Measurements from ENCODE around the gene LAGE3. TPM values are rescaled to one million over a fixed set of nuclear protein-coding genes. Genes with fewer than 3 reads are reported as not detected.

Gene LAGE3
- total RNA-seq, 1 donor from 2014 or later, result 13.5 TPM

DNA sequence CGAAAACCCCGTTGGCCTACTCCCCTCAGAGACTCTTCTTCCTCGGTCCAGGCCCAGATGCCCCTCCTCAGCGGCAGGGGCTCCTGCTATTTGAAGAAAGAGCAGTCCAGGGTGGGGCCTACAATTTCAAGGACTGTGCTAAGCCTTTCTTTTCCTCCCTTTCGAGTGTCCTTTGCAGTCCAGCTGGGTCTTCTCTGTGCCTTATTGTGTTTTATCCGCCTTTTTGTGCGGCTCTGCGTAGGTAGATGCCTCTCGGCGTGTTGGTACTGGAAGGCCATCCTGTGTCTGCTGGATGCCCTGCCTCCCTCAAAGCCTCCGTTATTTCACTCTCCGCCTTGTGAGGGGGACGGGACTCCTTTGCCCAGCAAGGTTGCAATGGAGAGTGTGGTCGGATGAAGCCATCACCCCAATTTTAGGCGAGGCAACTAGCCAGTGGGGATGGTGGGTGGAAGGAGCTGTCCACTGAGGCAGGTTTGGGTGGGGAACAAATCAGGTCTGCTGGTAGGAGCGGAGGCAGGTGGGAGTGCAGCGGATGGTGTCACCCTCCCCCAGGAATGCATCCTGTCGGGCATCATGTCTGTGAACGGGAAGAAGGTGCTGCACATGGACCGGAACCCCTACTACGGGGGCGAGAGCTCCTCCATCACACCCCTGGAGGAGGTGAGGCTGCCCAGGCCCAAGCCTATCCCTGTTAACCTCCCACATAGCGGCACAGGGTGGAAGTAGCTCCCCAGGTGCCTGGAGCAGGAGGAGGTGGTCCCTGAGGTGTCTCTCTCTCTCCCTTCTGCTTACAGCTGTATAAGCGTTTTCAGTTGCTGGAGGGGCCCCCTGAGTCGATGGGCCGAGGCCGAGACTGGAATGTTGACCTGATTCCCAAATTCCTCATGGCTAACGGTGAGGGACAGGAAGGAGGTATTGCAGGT lies 40.8 kb downstream of the LAGE3 start:
- no peak for DNase-seq (ENCODE audit: low spot score in 2 of 2)

DNA sequence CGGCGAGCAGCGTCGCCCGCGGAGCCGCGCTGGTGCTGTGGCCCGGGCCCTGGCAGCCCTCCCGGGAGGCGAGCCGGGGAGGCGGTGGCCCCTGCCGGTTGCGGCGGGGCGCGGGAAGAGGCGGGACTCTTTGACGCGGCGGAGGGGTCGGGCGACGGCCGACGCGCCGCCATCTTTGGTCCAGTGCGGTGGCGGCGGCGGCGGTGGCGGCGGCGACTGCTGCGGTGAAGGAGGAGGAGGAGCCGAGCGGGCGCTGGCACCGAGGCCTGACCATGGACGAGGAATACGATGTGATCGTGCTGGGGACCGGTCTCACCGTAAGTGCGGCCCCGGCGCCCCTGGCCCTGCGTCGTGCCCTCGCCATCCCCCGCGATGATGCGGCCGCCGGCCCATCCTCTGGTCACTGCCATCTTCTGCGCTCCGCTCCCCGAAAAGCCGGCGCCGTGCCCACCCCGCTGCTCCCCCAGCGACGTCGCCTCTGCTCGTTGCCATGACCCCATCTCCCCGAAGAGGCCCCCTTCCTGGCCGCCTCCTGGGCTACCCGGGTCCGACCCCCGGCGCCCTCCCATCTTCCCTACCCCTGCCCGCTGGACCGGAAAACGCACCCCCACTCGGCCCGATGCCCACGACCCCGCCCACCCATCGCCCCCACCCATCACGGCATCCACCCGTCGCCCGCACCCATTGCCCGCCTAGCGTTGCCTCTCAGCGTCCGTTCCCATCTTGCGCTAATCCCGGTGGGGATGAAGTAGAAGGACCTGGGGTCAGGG lies 41.9 kb downstream of the LAGE3 start, which contains the start of gene GDI1:
TSS of gene GDI1 (plus strand) at position 172 of the 770 bp plus-strand sequence. CDS start at position 273, 101 bp downstream.
- DNase-seq (ENCODE audit: low spot score in 2 of 2) (peak; percentile 62 to 77), FAIRE-seq (no peak)

More for the DNA sequence above, 40.8 kb downstream of the LAGE3 start:
- FAIRE-seq, result no peak

DNA sequence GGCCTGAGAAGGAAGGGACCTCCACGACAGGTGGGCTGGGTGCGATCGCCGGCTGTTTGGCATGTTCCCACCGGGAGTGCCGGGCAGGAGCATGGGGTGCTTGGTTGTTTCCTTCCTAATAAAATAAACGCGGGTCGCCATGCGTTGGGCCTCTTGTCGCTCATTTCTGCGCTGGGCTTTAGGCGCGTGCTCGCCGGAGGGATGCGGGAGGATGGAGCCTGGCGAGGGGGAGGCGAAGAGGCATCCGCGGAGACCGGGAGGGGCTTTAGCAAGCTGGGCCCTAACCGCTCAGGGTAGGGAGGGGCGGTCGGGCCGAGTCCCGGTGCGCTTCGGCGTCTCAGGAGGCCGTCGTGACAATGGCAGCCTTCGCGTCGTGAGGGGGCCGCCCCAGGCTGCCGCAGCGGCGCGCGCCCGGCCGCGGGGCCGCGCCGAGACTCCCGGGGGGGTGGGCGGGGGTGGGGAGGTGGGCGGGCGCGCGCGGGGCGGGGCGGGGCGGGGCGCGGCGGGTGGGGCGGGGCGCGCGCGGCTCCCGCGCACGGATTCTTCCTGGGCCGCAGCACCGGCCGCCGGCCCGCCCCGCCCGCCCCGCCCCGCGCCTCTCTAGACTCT lies 42.6 kb downstream of the LAGE3 start:
- FAIRE-seq, result no peak

DNA sequence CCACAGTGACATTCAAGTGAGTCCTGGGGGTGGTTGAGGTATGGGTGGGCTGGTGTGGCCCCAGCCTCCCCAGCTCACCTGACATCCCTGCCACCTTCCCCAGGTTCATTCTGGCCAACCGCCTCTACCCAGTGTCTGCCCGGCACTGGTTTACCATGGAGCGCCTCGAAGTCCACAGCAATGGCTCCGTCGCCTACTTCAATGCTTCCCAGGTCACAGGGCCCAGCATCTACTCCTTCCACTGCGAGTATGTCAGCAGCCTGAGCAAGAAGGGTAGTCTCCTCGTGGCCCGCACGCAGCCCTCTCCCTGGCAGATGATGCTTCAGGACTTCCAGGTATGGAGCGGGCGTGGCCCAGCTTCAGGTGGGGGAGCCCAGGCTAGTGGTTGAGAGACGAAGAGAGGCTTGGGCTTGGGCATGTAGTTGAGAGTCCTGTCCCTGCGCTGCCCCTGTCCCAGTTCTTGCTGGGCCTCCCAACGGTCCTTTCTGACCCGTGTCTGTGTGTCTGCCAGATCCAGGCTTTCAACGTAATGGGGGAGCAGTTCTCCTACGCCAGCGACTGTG lies 43.8 kb downstream of the LAGE3 start:
- FAIRE-seq, result no peak
- no peak for DNase-seq (ENCODE audit: low spot score in 2 of 2)

More for the DNA sequence above, 42.6 kb downstream of the LAGE3 start:
- peak; percentile 78 to 85 for DNase-seq (ENCODE audit: low spot score in 2 of 2)

DNA sequence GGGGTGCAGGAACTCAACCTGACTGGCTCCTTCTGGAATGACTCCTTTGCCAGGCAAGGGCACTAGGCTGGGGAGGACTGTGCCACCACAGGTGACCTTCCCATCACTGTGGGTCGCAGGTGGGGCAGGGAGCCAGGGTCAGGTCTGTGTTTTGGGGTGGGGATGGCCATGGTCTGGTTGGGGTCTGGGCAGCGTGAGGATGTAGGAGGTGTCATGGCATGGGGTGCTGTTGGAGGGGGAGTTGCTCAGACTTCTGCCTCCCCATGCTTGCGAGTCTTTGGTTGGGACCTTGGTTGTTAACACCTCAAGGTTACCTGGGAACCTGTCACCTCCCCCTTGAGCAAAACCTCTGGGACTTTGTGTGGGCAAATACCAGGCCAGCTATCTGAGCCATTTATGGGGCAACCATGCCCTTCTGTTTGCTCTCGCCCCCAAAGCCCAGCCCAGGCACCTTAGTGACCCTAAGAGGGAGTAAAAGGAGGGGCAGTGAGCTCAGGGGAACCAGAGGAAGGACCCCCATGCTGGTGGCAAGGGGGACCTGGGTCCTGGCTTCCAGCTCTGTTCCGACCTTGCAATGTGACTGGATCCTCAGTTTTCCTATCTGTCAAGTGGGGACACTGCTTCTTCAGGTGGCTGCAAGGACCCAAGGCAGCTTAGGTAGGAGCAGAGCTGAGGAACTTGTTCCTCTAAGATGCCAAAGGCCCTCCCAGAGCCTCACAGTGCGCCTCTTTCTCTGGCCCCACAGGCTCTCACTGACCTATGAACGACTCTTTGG lies 44.5 kb downstream of the LAGE3 start:
- DNase-seq (ENCODE audit: low spot score in 2 of 2) (no peak), FAIRE-seq (no peak)

DNA sequence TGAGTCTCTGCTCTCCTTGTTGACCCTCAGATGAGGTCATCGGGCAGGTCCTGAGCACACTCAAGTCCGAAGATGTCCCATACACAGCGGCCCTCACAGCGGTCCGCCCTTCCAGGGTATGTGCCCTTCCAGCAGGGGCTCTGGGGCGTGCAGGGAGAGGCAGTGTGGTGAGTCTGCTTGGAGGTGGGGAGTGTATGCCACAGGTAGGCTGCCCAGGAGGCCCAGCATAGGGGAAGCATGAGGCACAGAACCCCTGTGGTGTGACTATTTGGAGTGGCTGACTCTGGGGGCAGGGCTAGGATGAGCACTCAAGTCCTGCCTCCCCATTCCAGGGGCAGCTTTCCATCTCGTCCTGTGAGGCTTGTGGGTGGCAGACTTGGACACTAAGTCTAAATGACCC lies 45.5 kb downstream of the LAGE3 start:
- FAIRE-seq, result no peak
- no peak for DNase-seq (ENCODE audit: low spot score in 2 of 2)

DNA sequence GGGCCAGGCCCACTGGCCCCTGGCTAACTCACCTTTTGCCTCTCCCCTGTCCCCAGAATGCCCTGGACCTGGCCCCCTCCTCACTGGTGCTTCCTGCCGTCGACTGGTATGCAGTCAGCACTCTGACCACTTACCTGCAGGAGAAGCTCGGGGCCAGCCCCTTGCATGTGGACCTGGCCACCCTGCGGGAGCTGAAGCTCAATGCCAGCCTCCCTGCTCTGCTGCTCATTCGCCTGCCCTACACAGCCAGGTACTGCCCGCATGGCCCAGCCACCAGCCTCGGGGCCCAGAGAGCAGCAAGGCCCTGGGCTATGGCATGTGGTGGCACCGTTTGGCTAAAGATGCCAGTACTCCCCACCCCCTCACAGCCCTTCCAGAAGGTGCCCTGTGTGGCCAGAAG lies 46.9 kb downstream of the LAGE3 start:
- FAIRE-seq, result no peak
- no peak for DNase-seq (ENCODE audit: low spot score in 2 of 2)

DNA sequence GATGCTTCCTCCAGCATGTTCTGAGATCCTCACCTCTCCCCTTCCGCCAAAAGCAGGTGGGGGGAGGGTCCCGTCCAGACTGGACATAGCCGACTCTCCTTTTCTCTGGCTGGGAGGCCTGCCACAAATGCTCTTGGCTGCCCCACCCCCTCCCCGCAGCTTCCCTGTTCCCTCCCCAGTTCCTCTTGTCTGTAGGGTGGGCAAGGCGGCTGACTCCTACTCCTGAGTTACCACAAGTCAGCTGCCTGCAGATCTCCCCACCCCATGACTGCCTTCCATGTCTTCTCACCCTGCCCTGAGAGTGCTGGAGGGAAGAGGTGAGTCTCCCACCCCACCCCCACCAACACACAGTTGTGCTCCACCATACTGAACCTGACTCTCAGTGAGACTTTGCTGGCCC lies 47.7 kb downstream of the LAGE3 start:
- DNase-seq (ENCODE audit: low spot score in 2 of 2), result no peak

DNA sequence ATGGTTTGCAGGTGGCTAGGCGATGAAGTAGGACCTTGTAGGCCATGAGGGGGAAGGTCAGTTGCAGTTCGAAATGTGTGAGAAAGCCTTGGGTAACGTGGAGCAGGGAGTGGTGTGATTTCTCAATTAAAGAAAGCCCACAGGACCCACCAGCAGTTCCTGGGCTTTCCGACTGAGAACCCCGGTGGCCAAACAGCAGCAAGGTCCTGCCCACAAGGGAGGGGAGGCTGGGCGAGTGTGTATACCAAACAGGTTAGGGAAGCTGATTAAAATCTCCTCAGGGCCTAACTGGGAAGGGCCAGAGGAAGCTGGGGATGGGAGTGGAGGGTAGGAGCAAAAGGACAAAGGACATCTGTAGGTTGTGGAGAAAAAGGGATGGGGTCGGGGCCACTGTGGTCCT lies 48.2 kb downstream of the LAGE3 start:
- DNase-seq (ENCODE audit: low spot score in 2 of 2) (no peak), FAIRE-seq (no peak)

More for the DNA sequence above, 47.7 kb downstream of the LAGE3 start:
- FAIRE-seq, result no peak

DNA sequence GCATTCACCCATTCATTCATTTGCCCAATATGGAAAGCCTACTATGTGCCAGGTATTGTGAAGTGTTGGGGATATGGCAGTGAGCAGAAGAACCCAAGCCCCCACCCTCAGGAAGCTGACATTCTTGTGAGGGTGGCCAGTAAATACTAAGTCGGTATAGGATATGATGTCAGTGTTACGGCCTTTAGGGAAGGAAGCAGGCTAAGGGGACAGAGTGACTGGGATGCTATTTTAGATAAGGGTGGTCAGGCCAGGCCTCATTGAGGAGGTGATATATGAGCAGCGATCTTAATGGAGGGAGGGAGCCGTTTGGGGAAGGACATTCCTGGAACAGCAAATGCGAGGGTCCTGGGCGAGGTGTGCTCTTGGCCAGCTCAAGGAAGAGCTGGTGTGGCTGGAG lies 48.6 kb downstream of the LAGE3 start:
- FAIRE-seq, result no peak
- DNase-seq (ENCODE audit: low spot score in 2 of 2), result no peak

DNA sequence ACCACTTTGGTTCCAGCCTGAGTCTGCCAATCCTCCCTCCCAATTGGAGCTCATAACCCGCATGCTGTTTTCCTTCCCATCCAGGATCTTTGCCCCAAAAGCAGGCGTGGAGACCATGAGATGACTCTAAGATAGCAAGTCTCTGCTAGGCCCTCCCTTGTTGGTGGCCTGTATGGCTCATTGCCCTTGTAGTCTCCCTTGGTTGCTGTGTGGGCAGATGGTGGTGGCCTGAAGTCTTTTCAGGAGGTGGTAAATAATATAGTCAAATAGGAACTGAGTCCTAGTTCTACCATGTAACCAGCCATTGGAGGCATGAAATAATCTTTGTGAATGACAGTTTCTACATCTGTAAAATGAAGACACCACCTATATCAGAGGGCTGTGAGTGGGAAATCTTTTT lies 49.4 kb downstream of the LAGE3 start:
- DNase-seq (ENCODE audit: low spot score in 2 of 2) (no peak), FAIRE-seq (no peak)

DNA sequence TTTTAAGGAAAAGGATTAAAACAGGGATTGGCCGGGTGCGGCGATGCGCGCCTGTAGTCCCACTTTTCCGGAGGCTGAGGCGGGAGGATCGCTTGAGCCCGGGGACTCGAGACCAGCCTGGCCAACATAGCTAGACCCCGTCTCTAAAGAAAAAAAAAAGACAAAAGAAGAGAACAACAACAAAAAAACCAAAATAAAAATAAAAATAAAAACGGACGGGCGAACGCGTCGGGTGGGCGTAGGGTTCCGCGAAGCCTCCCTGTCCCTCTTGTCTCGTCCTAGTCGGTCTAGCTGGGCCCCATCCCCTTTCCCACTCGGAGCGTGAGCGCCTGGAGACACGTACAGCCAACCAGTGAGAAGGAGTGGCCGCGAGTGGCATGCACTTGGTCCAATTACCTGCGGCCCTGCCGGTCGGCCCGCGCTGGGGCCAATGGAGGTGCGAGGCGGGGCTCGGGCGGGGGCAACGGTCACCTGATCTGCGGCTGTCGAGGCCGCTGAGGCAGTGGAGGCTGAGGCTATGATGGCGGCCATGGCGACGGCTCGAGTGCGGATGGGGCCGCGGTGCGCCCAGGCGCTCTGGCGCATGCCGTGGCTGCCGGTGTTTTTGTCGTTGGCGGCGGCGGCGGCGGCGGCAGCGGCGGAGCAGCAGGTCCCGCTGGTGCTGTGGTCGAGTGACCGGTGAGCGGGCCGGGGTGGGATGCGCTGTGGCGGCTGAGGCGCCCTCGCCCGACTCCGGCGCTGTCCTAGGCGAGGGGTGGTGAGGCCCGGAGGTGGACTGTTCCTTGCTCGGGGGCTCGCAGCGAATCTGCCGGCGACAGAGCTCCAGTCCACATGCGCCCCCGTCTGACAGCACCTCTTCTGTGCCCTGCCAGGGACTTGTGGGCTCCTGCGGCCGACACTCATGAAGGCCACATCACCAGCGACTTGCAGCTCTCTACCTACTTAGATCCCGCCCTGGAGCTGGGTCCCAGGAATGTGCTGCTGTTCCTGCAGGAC lies 50.6 kb downstream of the LAGE3 start, which contains the start of gene ATP6AP1:
TSS of gene ATP6AP1 (plus strand) at position 502 of the 996 bp plus-strand sequence. CDS start at position 518, 16 bp downstream.
- peak; percentile 78 to 81 for DNase-seq (ENCODE audit: low spot score in 2 of 2)
- FAIRE-seq, result no peak

Small RNAs within 50 kb of the gene (small RNA-seq; reads per million reads assigned to genes)
- gene MIR6858 (0.10 reads per million), gene RN7SL697P (not detected)

Other genes with a start within 250 kb of the LAGE3 start
- not detected for gene OPN1MW3, start 221.7 kb downstream of the LAGE3 start, total RNA-seq
- not detected for gene TEX28, start 184.2 kb downstream of the LAGE3 start, total RNA-seq
- gene TKTL1, start 183.5 kb downstream of the LAGE3 start, total RNA-seq, result 1.6 TPM
- 66.9 TPM for gene FLNA, start 104.6 kb downstream of the LAGE3 start, total RNA-seq
- gene EMD, start 100.0 kb downstream of the LAGE3 start, total RNA-seq, result 13.9 TPM
- 2,273 TPM for gene RPL10, start 80.9 kb downstream of the LAGE3 start, total RNA-seq
- 4.5 TPM for gene DNASE1L1, start 70.0 kb downstream of the LAGE3 start, total RNA-seq
- 11.0 TPM for gene TAFAZZIN, start 67.7 kb downstream of the LAGE3 start, total RNA-seq
- gene ATP6AP1, start 50.6 kb downstream of the LAGE3 start, total RNA-seq, result 50.1 TPM
- 240 TPM for gene GDI1, start 42.1 kb downstream of the LAGE3 start, total RNA-seq
- gene FAM50A, start 35.1 kb downstream of the LAGE3 start, total RNA-seq, result 21.2 TPM
- 14.7 TPM for gene PLXNA3, start 21.0 kb downstream of the LAGE3 start, total RNA-seq
- 39.1 TPM for gene UBL4A, start 7.3 kb upstream of the LAGE3 start, total RNA-seq
- 2.4 TPM for gene SLC10A3, start 11.3 kb upstream of the LAGE3 start, total RNA-seq
- 9.8 TPM for gene FAM3A, start 37.0 kb upstream of the LAGE3 start, total RNA-seq
- 16.3 TPM for gene G6PD, start 67.6 kb upstream of the LAGE3 start, total RNA-seq
- gene IKBKG, start 68.3 kb upstream of the LAGE3 start, total RNA-seq, result 4.1 TPM
- gene CTAG1A, start 105.9 kb upstream of the LAGE3 start, total RNA-seq, result not detected
- gene CTAG1B, start 140.0 kb upstream of the LAGE3 start, total RNA-seq, result not detected
- not detected for gene CTAG2, start 174.3 kb upstream of the LAGE3 start, total RNA-seq

Measured in frontal cortex (tissue), 4 donors.